ENCODE results near the gene NCAM2.
"Not testable (repeated sequence)": the region's sequence is repeated elsewhere in the genome, so short reads cannot be mapped to it uniquely, and the experiment has no call there.

The NCAM2 gene

DNA sequence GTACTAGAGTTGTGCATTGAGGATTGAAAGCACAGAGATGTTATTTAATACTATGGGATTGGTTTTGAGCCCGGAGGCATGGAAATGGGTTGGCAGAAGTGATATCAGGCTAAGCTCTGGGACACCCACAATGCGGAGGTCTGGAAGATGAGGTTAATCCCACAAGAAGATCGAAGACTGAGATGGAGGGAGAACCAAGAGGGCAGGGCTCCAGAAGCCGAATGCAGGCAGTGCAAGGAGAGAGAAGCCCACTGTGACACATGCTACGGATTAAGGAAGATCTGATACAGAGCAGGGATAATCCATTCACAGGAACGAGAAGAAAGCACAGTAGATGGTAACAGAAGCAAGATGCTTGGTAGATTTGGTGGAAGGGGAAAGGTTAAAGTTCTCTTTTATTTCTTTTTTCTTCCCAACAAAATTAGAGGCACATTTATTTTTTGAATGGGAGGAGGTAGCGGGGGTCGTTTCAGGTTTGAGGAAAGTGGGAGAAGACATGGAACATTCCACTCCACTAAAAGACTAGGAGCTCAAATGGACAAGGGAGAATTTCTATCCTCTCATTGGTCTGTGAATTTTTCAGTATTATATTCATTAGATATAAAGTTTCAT is 113.2 kb downstream of the NCAM2 start:
- no peak for DNase-seq

DNA sequence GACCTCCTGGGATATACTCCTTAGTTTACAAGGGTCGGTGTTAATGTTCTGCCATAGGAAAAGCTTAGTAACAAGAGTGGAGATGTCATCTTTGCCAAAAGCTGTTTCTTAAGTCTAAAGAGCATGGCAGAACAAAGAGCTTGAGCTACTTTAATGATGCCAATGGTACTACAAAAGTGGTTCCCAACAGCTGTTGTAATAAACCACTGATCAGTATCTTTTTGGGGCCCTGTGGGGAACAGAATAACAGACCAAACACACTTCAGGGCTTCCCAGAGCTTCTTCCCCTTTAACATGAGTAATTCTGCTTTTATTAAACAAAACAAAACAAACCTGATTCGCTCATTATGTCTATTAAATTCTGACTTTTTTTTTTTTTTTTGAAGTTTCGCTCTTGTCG is 116.3 kb downstream of the NCAM2 start:
- no peak for DNase-seq

DNA sequence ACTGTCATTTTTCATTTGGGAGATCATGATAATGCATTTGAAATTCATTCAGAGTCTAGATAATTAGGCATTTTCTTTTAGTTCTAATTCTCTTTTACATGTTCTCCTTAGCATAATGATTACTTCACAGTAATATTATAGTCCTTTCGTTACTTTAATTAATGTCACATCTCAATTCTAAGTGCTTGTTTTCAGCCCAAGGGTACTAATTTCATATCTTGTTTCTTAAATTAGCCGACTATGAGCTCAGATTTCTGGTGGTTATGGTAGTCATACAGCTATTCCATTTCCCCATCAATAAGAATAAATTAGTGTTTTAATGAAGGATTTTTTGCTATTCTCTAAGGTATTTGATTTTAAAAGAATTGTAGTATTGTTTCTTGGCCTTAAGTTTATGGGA is 120.9 kb downstream of the NCAM2 start:
- DNase-seq, result no peak

DNA sequence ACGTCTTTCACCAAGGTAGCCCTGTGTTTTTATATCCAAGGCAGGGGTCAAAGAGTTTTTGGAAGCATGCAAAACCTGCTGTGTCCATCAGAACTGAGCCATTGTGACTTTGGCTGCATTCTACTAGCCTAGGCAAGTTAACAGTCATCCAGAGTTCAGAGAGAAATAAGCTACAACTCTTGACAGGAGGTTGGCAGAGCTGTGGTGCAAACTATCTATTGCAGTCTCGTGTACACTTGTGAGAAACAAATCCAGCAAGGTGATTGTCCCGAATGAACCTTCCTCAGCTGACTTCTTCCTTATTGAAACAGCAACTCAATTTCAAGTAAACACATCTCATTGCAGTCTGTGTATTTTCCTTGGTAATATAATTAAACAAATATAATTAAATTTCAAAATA is 124.5 kb downstream of the NCAM2 start:
- no peak for DNase-seq

DNA sequence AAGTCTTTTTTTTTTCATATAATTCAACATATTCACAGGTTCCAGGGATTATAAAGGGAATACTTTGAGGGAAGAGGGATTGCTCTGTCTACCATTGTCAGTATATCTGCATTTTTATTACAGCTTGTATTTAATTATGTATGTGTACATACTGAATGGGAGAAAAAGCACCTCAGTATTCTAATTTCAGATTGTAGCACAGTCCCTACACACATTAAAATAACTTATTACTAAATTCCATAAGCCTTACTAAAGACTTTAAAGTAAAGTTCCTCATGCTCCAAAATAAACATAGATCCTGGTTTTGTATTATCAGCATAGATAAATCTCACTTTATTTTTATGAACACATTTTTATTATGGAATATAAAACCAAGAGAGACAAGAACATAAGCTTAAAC is 134.2 kb downstream of the NCAM2 start:
- no peak for DNase-seq

DNA sequence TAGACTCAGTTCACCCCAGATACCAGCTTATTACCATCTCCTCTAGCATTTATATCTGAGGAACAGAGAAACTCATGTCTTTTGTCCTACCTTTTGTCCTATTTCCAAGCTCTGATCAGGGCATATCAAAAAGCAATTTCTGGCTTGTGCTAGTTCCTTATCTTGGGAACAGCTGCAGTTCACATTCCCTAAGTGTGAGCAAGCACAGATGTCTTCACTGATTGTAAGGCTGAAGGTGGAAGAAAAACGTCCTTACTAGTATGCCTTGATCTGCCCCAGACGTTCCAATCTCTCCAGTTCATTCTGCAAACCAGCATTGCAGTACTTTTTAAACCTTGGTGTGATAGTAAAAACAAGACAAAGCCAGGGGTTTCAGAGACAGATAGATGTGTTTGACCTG is 139.8 kb downstream of the NCAM2 start:
- DNase-seq, result peak; percentile 72

DNA sequence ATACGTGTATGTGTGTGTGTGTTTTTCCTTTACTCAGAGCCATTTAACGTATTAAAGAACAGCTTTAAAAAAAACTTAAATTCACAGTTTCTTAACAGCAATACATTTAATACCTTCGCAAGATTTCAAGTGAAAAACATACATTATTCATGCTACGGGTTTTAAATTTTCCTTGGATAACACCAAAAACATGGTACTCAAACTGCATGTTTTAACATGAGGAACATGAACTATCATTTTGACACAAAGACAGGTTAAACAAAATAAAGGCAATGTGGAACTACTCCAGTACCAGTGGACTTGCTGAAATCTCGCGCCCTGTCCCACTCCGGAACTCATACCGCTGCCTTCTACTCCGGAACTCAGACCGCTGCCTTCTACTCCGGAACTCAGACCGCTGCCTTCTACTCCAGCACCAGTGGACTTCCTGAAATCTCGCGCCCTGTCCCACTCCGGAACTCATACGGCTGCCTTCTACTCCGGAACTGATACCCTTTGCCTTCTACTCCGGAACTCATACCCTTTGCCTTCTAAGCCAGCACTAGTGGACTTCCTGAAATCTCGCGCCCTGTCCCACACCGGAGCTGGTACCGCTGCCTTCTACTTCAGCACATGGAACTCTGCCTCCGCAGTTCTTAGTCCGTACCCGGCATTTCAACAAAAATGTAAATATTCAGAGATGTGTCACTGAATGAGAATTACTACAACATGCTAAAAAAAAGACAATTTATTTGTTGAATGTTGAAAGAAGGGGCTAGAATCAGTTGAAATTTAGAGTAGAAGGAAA is 148.6 kb downstream of the NCAM2 start:
- no peak for DNase-seq

DNA sequence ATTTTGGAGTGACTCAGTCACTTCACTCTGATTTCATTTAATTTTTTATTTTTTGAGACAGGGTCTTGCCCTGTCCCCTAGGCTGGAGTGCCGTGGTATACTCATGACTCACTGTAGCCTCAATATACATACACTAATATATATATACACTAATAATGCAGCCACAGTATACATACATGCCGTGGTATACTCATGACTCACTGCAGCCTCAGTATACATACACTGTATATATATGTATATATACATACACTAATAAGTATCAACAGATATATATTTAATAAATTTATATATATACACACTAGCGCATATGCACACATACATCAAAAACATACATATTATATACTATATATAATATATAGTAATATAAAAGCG is 149.2 kb downstream of the NCAM2 start:
- DNase-seq, result no peak

DNA sequence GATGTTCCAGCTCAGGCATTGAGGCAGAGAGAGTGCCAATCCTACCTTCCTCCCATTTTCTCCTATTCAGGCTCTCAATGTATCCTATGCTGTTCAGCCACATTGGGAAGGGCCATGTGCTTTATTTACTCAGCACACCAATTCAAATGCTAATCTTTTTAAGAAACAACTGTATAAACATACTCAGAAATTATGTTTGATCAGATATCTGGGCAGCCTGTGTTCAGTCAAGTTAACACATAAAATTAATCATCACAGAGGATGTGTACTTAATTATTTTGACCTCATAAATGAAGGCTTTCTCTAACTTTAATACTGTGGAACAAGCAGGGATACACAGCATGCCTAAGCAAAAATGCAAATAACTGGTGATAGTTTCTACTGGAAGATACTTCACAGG is 149.8 kb downstream of the NCAM2 start:
- DNase-seq, result no peak

DNA sequence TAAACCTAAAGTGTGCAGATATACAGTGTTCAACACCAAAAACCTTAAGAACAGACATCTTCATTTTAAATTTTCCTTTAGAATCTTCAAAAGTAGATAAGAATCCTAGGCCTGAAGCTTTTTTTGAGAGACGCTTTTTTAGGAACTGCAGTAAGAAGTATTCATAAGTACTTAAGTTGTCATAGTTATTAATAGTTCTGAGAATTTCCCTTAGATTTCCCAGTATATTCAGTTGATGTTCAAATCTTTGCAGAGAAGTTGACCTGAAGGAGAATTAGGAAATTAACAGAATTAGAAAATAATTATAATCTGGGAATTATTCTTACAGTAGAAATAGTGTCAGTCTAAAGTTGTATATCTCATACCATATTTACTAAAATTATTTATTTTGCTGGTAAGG is 150.3 kb downstream of the NCAM2 start:
- no peak for DNase-seq

DNA sequence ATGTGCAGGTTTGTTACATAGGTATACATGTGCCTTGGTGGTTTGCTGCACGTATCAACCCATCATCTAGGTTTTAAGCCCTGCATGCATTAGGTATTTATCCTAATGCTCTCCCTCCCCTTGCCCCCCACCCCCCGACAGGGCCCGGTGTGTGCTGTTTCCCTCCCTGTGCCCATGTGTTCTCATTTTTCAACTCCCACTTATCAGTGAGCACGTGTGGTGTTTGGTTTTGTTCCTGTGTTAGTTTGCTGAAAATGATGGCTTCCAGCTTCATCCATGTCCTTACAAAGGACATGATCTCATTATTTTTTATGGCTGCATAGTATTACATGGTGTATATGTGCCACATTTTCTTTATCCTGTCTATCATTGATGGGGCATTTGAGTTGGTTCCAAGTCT is 151.2 kb downstream of the NCAM2 start:
- not testable (repeated sequence) for DNase-seq

DNA sequence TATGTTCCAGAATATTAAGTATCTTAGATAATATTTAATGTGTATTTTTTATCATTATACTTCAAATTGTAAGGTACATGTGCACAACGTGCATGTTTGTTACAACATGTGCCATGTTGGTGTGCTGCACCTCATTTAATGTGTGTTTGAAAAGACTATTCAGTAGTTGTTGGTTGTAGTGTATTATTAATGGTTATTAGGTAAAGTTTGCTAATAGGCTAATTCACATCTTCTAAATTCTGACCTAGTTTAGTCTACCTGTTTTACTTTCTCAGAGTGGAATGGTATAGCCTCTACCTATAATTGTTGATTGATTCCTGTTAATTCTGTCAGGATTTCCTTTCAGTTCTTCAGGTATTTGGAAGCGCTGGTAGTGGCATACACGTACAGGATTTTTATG is 153.0 kb downstream of the NCAM2 start:
- no peak for DNase-seq

DNA sequence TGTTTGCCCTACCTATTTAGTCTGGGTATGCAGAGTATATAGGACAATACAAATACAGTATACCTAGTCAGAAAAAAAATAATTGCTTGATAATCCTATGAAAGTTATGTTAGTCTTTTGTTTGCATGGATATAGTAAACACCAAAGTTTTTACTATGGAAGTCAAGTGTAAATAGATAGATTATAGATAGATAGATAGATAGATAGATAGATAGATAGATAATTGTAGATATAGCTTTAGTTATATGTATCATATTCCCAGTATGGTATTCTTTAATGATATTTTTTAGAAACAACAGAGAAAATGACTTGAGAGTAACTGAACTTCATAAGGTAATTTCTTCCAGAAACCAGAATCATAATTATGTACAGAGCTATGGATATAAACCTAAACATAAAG is 158.2 kb downstream of the NCAM2 start:
- no peak for DNase-seq

DNA sequence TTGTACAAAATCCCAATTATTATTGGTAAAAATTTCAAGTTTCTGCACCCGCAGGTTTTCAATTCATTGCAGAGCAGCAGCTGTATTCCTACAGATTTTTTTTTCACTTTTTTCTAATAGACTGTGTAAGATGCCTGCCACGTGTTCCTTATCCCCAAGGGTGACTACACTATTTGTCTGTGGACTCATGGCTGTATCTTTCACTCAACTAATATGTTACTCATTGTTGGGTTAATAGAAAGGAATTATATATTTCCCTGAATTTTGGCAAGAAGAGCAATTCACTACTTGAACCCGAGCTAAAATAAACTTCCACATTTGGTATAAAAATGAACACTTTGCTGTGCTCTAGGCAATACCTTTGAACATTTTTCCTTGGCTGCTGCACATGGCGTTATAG is 158.7 kb downstream of the NCAM2 start:
- DNase-seq, result no peak

DNA sequence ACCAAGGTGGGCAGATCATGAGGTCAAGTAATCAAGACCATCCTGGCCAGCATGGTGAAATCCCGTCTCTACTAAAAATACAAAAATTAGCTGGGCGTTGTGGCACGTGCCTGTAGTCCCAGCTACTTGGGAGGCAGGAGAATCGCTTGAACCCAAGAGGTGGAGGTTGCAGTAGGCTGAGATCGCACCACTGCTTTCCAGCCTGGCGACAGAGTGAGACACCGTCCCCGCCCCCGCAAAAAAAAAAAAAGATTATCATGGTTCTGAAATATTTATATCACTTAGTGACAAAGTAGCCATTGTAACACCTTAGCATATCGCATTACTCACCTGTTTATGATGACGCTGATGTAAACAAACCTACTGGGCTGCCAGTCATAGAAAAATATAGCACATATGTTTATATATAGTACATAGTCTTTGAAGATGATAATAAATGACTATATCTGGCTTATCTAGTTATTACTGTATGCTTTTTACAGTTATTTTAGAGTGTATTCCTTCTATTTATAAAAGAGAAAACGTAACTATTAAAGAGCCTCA is 160.2 kb downstream of the NCAM2 start:
- no peak for DNase-seq

DNA sequence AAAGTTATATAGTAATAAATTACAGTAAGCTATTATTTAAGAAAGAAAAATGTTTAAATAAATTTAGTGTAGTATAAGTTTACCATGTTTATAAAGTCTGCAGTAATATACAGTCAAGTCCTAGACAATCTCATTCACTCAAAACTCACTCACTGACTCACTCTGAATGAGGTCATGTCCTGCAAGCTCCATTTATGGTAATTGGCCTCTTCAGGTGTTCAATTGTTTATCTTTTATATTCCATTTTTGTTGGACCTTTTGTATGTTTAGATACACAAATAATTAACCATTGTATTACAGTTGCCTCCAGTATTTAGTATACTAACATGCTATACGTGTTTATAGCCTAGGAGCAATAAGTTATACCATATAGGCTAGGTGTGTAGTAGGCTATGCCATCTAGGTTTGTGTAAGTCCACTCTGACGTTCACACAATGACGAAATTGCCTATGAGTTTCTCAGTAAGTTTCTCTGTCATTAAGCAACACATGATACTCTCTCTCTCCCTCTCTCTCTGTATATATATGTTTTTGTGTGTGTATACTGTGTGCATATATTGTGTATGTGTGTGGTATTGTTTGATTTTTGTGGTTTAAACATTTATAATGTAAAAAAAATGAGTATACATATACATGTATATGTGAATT is 161.2 kb downstream of the NCAM2 start:
- DNase-seq, result no peak

DNA sequence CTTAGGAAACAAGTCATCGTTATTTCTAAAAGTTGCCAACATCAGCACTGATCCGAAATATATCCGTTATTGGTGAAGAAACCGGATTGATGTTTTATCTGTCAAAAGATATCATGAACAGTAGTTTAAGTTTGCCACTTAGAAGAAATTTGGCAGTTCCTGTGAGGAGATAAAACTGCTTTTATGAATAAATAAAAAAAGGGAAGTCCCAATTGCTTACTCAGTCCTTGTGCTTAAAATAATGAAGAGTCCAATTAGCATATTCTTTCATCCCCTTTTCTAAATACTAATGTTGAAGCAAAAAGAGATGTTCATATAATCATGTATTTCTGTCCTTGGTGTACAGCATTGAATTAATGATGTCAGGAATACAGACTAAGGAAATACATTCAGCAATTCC is 164.6 kb downstream of the NCAM2 start:
- DNase-seq, result no peak

DNA sequence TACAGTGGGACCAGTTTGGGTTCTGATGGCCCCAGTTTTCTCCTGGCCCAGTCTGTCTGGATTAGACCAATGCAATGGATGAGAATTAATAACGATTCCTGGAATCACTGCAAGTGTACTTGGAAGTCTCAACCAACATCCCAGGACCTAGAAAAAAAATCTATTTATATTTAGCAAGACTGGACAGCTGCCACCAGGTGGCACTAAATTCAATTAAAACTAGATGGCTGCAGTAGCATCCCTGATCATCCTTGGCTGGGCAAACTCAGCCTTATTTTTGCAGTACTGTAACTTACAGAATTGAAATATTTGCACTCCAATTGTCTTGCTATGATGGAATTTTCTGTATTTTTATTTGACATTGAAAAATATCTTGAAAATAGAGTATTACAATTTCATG is 165.7 kb downstream of the NCAM2 start:
- peak; percentile 29 for DNase-seq

DNA sequence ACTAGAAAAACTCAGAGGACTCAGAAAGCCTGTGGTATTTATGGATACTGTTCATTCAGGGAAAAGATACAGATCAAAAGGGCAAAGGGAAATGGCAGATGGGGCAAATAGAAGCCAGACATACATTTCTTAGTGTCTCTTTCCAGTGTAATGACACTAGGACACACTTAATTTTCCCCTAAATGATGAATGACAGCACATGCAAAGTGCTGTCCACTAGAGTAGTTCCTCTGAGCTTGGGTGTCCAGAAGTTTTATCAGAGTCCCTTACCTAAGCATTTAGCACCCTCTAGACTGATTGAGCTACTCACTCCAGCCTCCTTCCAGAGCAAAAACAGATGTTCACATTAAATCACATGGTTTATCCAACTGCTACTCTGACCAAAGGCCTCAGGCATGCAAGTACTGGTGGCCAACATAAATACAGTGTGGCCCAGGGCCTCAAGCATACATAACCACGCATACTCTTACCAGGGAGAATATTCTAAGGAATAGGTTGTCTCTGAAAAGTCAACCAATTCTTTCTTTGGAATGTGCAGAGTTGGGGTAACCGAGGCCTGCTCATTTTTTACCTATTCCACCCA is 166.9 kb downstream of the NCAM2 start:
- DNase-seq, result peak; percentile 48

DNA sequence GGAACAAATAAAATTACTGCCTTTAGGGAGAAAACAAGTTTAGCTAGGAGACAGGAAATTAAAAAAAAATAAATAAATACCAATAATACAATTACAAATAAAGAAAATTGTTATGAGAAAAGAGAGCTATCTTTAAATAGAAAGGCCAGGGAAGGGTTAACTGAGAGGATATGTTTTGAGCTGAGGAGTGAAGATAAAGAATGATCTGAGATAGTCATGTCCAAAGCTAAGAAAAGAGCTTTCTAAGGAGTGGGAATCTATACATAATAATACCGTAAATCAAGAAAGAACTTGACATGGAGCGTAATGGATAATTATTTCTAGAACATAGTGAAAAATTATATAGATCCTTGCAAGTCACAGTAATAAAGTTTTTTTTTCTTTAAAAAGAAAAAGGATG is 176.5 kb downstream of the NCAM2 start:
- no peak for DNase-seq

DNA sequence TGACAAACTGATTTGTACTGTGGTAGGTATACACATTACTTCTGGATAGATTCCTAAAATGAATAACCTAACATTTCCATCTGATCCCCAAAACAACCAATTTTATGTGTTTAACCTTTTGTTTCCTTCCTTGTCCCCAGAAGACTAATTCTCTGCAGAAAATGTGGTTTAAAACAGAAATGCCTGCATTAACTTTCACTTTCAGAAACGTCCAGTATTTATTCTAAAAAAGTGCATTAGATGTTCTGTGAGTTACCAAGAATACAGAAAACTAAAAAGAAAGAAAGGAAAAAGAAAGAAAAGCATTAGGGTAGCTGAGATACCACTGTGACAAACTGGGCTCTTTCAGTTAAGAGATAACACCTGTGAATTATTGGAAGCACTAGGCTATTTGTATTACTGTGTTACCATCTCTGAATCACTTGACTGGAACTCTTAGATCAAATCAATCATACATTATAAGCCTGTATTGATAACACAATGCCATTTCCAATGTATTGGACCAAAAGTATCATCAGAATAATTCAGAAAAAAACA is 177.7 kb downstream of the NCAM2 start:
- no peak for DNase-seq

DNA sequence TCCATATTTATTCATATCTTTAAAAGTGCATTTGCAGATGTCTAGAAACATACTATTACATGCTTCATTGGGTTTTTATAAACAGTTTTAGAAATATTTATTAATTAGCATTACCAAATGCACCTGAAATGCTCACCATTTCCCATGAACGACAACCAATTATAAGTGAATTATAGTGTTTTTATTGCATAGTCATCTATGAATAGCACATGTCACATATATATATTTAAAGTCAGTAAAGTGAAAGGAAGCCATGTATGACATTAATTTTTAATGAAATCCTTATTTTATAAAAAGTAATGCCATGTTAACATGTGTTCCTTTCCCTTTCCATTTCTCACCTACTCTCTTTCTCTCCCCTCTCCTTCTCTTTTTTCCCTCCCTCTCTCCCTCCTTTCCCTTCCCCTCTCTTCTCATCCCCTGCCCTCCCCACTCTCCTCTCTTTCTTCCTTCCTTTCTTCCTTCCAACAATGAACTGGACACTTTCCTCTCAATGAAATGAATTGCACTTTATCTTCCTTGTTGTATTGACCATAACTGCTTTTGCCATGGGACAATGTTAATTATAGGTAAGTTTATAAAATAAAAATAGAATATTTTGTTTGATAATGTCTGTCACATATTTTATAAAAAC is 179.3 kb downstream of the NCAM2 start:
- DNase-seq, result no peak

Data from NCI-H226 (cell line).